Measurements from ENCODE around the gene DDAH2.

DNA sequence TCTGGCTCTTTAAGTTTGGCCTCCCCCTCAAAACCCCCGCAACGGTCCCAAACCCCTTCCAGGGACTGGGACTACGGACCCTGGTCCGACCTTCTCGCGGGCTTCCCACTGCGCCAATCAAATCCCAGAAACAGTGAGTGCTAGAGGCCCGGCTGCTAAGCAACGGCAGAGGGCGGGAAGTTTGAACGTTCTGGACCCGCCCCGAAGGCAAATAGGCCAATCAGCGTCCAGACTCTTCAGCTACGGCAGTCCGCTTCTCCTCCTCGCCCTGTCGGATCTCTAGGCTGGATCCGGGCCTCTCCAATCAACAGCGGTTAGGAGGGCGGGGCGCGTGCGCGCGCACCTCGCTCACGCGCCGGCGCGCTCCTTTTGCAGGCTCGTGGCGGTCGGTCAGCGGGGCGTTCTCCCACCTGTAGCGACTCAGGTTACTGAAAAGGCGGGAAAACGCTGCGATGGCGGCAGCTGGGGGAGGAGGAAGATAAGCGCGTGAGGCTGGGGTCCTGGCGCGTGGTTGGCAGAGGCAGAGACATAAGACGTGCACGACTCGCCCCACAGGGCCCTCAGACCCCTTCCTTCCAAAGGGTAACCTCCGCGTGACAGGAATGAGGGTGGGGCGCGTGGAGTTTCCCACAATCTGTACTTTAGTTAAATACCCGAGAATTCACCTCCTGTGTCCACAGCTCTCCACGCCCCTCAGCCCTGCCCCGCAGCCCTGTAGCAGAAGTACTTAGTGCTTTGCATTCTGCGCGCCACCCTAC, 10.7 kb upstream of the DDAH2 start, which contains the start of gene MSH5:
- TF ChIP-seq TRIM28 (IDR thresholded peaks at IDR 0.05; ENCODE audit: borderline replicate concordance, low read length) (no peak), ZNF155 (tag by site-specific recombination; IDR thresholded peaks at IDR 0.05) (no peak), ZBTB1 (tag by site-specific recombination; IDR thresholded peaks at IDR 0.05) (no peak), HOXC10 (CRISPR knock-in tag; IDR thresholded peaks at IDR 0.05) (peak; percentile 92; the same call in 1 of the 2 replicates), ZNF23 (tag by site-specific recombination; IDR thresholded peaks at IDR 0.05; ENCODE audit: borderline replicate concordance) (no peak), ZNF529 (tag by site-specific recombination; IDR thresholded peaks at IDR 0.05; ENCODE audit: insufficient replicate concordance) (no peak), ZNF174 (tag by site-specific recombination; IDR thresholded peaks at IDR 0.05) (no peak), TCF7L2 (IDR thresholded peaks at IDR 0.05; ENCODE audit: borderline replicate concordance, low read depth, low read length) (no peak), ZNF473 (tag by site-specific recombination; IDR thresholded peaks at IDR 0.05) (no peak)
- TF ChIP-seq, protein P1, sequence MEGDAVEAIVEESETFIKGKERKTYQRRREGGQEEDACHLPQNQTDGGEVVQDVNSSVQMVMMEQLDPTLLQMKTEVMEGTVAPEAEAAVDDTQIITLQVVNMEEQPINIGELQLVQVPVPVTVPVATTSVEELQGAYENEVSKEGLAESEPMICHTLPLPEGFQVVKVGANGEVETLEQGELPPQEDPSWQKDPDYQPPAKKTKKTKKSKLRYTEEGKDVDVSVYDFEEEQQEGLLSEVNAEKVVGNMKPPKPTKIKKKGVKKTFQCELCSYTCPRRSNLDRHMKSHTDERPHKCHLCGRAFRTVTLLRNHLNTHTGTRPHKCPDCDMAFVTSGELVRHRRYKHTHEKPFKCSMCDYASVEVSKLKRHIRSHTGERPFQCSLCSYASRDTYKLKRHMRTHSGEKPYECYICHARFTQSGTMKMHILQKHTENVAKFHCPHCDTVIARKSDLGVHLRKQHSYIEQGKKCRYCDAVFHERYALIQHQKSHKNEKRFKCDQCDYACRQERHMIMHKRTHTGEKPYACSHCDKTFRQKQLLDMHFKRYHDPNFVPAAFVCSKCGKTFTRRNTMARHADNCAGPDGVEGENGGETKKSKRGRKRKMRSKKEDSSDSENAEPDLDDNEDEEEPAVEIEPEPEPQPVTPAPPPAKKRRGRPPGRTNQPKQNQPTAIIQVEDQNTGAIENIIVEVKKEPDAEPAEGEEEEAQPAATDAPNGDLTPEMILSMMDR (tag by site-specific recombination; IDR thresholded peaks at IDR 0.05), result no peak
- TF ChIP-seq, protein P2, sequence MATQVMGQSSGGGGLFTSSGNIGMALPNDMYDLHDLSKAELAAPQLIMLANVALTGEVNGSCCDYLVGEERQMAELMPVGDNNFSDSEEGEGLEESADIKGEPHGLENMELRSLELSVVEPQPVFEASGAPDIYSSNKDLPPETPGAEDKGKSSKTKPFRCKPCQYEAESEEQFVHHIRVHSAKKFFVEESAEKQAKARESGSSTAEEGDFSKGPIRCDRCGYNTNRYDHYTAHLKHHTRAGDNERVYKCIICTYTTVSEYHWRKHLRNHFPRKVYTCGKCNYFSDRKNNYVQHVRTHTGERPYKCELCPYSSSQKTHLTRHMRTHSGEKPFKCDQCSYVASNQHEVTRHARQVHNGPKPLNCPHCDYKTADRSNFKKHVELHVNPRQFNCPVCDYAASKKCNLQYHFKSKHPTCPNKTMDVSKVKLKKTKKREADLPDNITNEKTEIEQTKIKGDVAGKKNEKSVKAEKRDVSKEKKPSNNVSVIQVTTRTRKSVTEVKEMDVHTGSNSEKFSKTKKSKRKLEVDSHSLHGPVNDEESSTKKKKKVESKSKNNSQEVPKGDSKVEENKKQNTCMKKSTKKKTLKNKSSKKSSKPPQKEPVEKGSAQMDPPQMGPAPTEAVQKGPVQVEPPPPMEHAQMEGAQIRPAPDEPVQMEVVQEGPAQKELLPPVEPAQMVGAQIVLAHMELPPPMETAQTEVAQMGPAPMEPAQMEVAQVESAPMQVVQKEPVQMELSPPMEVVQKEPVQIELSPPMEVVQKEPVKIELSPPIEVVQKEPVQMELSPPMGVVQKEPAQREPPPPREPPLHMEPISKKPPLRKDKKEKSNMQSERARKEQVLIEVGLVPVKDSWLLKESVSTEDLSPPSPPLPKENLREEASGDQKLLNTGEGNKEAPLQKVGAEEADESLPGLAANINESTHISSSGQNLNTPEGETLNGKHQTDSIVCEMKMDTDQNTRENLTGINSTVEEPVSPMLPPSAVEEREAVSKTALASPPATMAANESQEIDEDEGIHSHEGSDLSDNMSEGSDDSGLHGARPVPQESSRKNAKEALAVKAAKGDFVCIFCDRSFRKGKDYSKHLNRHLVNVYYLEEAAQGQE (tag by site-specific recombination; IDR thresholded peaks at IDR 0.05), result no peak
- TF ChIP-seq, protein P3, sequence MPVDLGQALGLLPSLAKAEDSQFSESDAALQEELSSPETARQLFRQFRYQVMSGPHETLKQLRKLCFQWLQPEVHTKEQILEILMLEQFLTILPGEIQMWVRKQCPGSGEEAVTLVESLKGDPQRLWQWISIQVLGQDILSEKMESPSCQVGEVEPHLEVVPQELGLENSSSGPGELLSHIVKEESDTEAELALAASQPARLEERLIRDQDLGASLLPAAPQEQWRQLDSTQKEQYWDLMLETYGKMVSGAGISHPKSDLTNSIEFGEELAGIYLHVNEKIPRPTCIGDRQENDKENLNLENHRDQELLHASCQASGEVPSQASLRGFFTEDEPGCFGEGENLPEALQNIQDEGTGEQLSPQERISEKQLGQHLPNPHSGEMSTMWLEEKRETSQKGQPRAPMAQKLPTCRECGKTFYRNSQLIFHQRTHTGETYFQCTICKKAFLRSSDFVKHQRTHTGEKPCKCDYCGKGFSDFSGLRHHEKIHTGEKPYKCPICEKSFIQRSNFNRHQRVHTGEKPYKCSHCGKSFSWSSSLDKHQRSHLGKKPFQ (tag by site-specific recombination; IDR thresholded peaks at IDR 0.05), result no peak; the same call in 1 of the 2 replicates

All from HEK293 (cell line).